Loucy (cell line): ENCODE measurements around the gene GLDC.

Experiments used
- H2AFZ ChIP-seq: fragments of 200-600 bp; sonication (generic); 2 replicates; pipeline ENCODE4 v1.6.0; 2016; ENCODE audit warnings: antibody characterized with exemption, mild to moderate bottlenecking, low read length, moderate library complexity
- H3F3A ChIP-seq: fragments of 200-600 bp; 2 replicates; pipeline ENCODE4 v1.6.0; 2016; ENCODE audit warnings: antibody characterized with exemption, low read depth, mild to moderate bottlenecking
- H3K27me3 ChIP-seq: fragments of 200-600 bp; sonication (generic); 2 replicates; pipeline ENCODE4 v1.6.1; 2014; ENCODE audit warnings: low read length, mild to moderate bottlenecking; ENCODE audit not compliant: insufficient read depth, poor library complexity, severe bottlenecking
- H3K36me3 ChIP-seq: fragments of 200-600 bp; sonication (generic); 2 replicates; pipeline ENCODE4 v1.6.1; 2016; ENCODE audit warnings: low read length; ENCODE audit not compliant: insufficient read depth
- H3K4me1 ChIP-seq: fragments of 200-600 bp; sonication (generic); 2 replicates; pipeline ENCODE4 v1.5.1; 2014; ENCODE audit warnings: low read length, mild to moderate bottlenecking; ENCODE audit not compliant: insufficient read depth, poor library complexity, severe bottlenecking
- H3K4me2 ChIP-seq: fragments of 200-600 bp; sonication (generic); 2 replicates; pipeline ENCODE4 v1.6.0; 2014; ENCODE audit warnings: antibody characterized with exemption, low read length, low read depth, mild to moderate bottlenecking; ENCODE audit not compliant: poor library complexity, severe bottlenecking
- H3K4me3 ChIP-seq: fragments of 200-600 bp; sonication (generic); 2 replicates; pipeline ENCODE4 v1.5.1; 2014; ENCODE audit warnings: low read length, mild to moderate bottlenecking, mixed read lengths; ENCODE audit not compliant: poor library complexity, severe bottlenecking
- H3K79me2 ChIP-seq: fragments of 200-600 bp; sonication (generic); 2 replicates; pipeline ENCODE4 v1.6.1; 2014; ENCODE audit warnings: low read length; ENCODE audit not compliant: insufficient read depth
- H3K9ac ChIP-seq: fragments of 200-600 bp; sonication (generic); 2 replicates; pipeline ENCODE4 v1.6.0; 2014; ENCODE audit warnings: mild to moderate bottlenecking, low read depth, low read length, moderate library complexity; ENCODE audit not compliant: poor library complexity, severe bottlenecking
- H3K9me2 ChIP-seq: fragments of 200-600 bp; sonication (generic); replicated peaks from 2 replicates; pipeline ENCODE4 v1.6.1; 2016; ENCODE audit warnings: low read depth, low read length, mixed read lengths
- H3K9me3 ChIP-seq: fragments of 200-600 bp; sonication (generic); 2 replicates; pipeline ENCODE4 v1.6.1; 2014; ENCODE audit warnings: mild to moderate bottlenecking, antibody characterized with exemption, low read length, low read depth; ENCODE audit not compliant: insufficient read depth
- H4K20me1 ChIP-seq: fragments of 200-600 bp; sonication (generic); 2 replicates; pipeline ENCODE4 v1.6.0; 2014; ENCODE audit warnings: antibody characterized with exemption, low read length, mild to moderate bottlenecking; ENCODE audit not compliant: insufficient read depth, poor library complexity, severe bottlenecking
- CTCF ChIP-seq: fragments of 200-600 bp; sonication (generic); conservative IDR thresholded peaks from 2 replicates; pipeline ENCODE4 v1.5.1; 2014; ENCODE audit warnings: mild to moderate bottlenecking, antibody characterized with exemption, low read length
- EZH2phosphoT487 ChIP-seq: fragments of 200-600 bp; IDR thresholded peaks from 2 replicates; pipeline ENCODE4 v1.6.1; 2018; ENCODE audit warnings: antibody characterized with exemption, mild to moderate bottlenecking, moderate library complexity, borderline replicate concordance

The GLDC gene

GRCh38 chr9:6681957-6682501 lies 36.5 kb upstream of the GLDC start:
- Histone ChIP-seq H3K27me3 (no peaks in the 10 kb centered on the region), H3K9me2 (no peaks in the 10 kb centered on the region), H3K4me2 (peak overlapping the region; percentile 96), H3K4me3 (peak overlapping the region; percentile 78), H3K36me3 (no peaks in the 10 kb centered on the region), H3K9me3 (no peaks in the 10 kb centered on the region), H3F3A (no peaks in the 10 kb centered on the region), H4K20me1 (no peaks in the 10 kb centered on the region), H3K4me1 (peaks cover 18% of the 10 kb centered on the region), H2AFZ (peak overlapping the region; percentile 85), H3K79me2 (peaks cover 29% of the 10 kb centered on the region), H3K9ac (peak overlapping the region; percentile 83)
- TF ChIP-seq CTCF: no peak
- TF ChIP-seq EZH2phosphoT487: no peak

DNA sequence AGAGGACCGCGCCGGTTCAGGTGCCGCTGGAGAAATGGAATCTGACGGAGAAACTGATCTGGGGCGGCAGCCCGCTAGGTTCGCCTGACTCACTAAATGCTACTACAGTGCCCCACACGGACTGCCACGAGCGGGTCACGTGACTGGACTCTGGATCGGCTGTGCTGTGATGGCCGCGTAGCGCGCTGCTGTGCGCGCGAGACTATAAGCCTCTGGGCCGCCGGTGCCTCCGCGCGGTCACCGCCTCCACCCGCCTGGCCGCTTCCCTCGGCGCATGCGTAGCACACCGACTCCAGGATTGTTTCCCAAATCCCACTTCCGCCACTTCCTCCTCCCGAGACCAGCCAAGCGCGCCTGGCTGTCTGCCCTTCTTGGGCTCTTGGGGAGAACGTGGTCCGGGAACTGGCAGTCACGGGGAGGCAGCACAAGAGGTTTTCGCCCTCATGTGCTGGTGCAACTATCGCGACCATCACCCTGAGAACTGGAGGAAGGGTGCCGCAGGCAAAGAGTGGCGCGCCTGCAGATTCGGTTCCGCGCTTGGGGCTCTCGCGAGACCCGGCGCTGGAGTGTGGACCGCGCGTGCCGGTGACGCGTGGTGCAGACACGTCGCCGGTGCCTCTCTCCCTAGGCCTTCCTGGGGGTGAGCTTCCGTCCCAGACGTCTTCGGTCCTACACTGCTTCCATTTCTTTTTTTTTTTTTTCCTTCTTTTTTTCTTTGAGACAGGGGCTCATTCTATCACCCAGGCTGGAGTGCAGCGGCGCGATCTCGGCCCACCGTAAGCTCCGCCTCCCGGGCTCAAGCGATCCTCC lies 35.8 kb upstream of the GLDC start:
- Histone ChIP-seq H3K9me3 (no peaks in the 10 kb centered on the region), H3K4me1 (peaks cover 18% of the 10 kb centered on the region), H3K27me3 (no peaks in the 10 kb centered on the region), H3K4me3 (peak overlapping the region; percentile 78), H3K9me2 (no peaks in the 10 kb centered on the region), H3K4me2 (peak overlapping the region; percentile 96), H3K36me3 (no peaks in the 10 kb centered on the region), H3F3A (no peaks in the 10 kb centered on the region), H4K20me1 (no peaks in the 10 kb centered on the region), H3K9ac (peak overlapping the region; percentile 83), H2AFZ (peak overlapping the region; percentile 85), H3K79me2 (peaks cover 29% of the 10 kb centered on the region)
- TF ChIP-seq EZH2phosphoT487: no peak
- TF ChIP-seq CTCF: no peak

DNA sequence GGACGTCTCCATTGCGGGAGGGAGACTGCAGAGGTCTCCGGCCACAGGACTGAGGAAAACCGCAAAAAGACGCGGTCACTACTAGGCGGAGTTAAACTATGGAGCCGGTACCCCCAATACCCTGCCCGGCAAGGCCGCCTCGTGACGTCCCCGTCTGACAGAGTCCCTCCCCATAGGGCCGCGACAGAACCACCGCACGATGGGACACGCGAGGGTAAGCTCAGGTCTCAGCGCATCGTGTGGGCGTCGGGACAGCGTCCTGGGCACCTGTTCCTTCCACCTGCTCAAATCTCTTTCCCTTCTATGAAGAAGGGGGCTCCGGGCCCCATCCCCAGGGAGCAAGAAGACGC lies 35.2 kb upstream of the GLDC start:
- no peaks in the 10 kb centered on the region for H3K9me3 ChIP-seq
- H4K20me1 ChIP-seq: no peaks in the 10 kb centered on the region
- no peaks in the 10 kb centered on the region for H3K27me3 ChIP-seq
- peaks cover 29% of the 10 kb centered on the region for H3K79me2 ChIP-seq
- peaks cover 18% of the 10 kb centered on the region for H3K4me1 ChIP-seq
- H3K36me3 ChIP-seq: no peaks in the 10 kb centered on the region
- no peaks in the 10 kb centered on the region for H3K9me2 ChIP-seq
- H3K9ac ChIP-seq: peak overlapping the region; percentile 83
- H3K4me3 ChIP-seq: peak overlapping the region; percentile 78
- H3K4me2 ChIP-seq: peak overlapping the region; percentile 96
- H2AFZ ChIP-seq: peak overlapping the region; percentile 85
- no peaks in the 10 kb centered on the region for H3F3A ChIP-seq
- no peak for TF ChIP-seq CTCF
- no peak for TF ChIP-seq EZH2phosphoT487
